Epithelial cell of umbilical artery (primary cell): ENCODE results near the gene GNPNAT1. TPM values are rescaled to one million over a fixed set of nuclear protein-coding genes. Genes with fewer than 3 reads are reported as not detected.

ENCODE experiments used
- total RNA-seq: library from RNA; depleted of rRNA; stranded (reverse); fragments of >200 nt; gene quantifications from 2 replicates; pipeline ENCODE4 v1.2.3, GENCODE V29; 2014

GNPNAT1 gene
- total RNA-seq, result 44.2 and 46.2 TPM in 2 replicates

DNA sequence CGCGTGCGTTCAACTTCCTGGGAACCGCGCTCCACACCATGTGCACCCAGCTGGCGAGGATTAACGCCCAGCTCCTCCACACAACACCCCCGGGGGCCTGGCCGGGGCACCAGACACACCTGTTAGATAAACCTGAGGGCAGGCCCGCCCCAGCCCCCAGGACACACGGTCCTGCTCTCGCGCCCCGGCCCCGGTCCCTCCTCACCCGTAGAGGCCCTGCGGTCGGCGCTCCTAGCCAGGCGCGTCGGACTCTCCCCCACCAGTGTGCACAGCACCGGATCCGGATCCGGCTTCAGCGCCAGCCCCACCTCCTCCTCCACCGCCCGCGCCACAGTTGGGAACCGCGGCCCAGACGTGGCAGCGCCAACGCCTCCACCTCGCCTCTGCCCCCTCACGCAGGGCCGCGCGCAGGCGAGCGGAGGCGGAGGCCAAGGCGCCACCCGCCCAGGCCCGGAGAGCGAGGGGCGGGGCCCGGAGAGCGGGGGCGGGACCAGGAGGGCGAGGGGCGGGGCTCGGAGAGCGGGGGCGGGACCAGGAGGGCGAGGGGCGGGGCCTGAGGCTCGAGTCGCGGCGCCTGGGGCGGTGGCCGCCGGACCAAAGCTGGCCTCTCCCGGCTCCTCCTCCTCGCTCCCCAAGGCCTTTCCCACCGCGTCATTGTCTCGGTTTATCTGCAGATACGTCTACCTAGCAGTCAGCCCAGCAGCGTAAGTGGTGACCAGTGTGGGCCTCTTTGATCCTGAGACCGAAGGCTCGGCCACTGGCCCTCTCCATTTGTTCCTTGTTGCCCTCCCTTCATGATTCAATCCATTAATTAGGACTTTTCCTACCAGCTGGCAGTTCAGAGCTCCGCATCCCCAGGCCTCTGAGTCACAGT is at the start of gene GNPNAT1:
Gene GNPNAT1, minus strand, starts transcription at position 385 of the 874 bp plus-strand sequence. CDS start 6,957 bp downstream, outside the sequence.

GRCh38 chr14:52729925-52730708 is 61.3 kb downstream of the GNPNAT1 start, which contains the start of gene STYX:
TSS of gene STYX (plus strand) at chr14:52730166. CDS start at chr14:52730475, 309 bp downstream.

Other genes starting within 250 kb of the GNPNAT1 start
- 2.3 and 3.5 TPM in 2 replicates for gene TXNDC16, start 239.1 kb downstream of the GNPNAT1 start, total RNA-seq
- 0.65 and 1.4 TPM in 2 replicates for gene GPR137C, start 238.8 kb downstream of the GNPNAT1 start, total RNA-seq
- 91.6 and 96.7 TPM in 2 replicates for gene ERO1A, start 96.0 kb downstream of the GNPNAT1 start, total RNA-seq
- gene PSMC6, start 84.4 kb downstream of the GNPNAT1 start, total RNA-seq, result 126 and 176 TPM in 2 replicates
- 25.7 TPM in 2 replicates for gene STYX, start 61.4 kb downstream of the GNPNAT1 start, total RNA-seq
- gene FERMT2, start 159.4 kb upstream of the GNPNAT1 start, total RNA-seq, result 94.8 and 97.1 TPM in 2 replicates